ENCODE results near the gene SPTBN5. TPM values are rescaled to one million over a fixed set of nuclear protein-coding genes. Genes with fewer than 3 reads are reported as not detected.

The SPTBN5 gene
- total RNA-seq, 2 donors from 2014 or later, result 0.64 to 1.4 TPM

DNA sequence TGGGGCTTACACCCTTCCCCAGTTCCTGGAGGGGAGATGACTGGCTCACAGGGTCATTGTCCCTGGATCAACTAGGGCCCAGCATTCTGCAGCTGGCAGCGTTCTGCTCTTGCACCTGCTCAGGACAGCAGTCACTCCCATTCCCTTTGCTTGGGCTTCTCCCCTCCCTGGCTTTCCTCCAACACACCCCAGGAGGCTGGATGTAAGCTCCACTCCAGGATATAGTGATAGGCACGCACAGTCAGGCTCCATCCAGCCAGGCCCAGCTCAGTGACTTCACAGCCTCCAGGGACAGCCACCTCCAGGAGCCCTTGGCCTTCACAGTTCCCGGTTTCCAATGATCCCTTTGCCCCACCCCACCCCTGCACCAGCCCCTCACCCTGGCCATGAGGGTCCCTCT is 1.9 kb downstream of the SPTBN5 start:
- intact Hi-C loops (cut with DNase I, micrococcal nuclease), result no loop called here
- DNase-seq (no peak), ATAC-seq (no peak)

GRCh38 chr15:41891226-41891625 is 2.6 kb downstream of the SPTBN5 start:
- ATAC-seq, result no peak
- no peak for DNase-seq
- intact Hi-C loops (cut with DNase I, micrococcal nuclease), result no loop called here

GRCh38 chr15:41890050-41890690 is 3.7 kb downstream of the SPTBN5 start:
- DNase-seq, result no peak
- no peak for ATAC-seq
- intact Hi-C loops (cut with DNase I, micrococcal nuclease), result no loop called here

DNA sequence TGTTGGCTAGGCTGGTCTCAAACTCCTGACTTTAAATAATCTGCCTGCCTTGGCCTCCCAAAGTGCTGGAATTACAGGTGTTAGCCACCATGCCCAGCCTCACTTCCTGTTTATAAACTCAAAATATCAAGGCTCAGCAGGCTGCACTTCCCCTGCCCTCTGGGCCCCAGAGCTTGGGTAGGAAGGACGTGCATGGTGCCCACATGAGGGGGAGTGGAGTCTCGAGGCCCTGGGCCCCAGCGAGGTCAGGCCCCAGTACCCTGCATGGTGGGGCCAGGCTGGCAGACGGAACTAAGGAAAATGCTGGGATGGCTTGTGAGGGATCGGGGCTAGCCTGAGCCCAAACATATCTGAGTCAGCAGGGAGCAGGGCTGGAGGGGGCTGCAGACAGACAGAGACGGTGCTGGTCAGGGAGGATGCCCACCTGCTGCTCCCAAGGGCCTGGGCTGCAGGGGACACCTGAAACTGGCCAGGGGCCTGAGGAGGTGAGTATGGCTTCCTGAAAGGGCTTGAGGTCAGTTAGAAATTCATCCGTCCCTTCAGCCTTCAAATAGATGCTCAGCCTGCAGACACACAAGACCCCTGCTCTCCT is 5.1 kb downstream of the SPTBN5 start:
- DNase-seq (no peak), ATAC-seq (no peak)
- intact Hi-C loops (cut with DNase I, micrococcal nuclease), result loop anchor here in 1 of 2 donors (10.0 kb wide), 1 partner anchor 56 kb away; no protein-coding TSS in a partner anchor

DNA sequence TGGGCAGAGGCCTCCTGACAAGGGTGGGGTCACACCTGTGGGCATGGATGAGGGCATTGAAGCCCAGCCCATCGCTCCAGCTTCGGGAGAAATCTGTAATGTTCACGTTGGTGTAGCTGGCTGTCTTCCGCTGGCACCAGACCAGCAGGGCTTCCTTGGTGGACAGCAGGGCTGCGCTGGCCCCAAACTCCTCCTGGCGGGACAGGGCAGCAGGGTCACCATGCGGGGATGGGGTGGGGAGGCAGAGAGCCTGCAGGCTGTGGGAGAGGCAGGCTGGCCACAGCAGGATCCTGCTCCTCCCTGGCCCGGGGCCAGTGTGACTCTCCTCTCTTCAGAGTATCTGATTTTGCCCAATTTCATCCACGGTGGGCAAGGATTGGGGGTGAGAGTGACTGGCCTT is 6.0 kb downstream of the SPTBN5 start:
- intact Hi-C loops (cut with DNase I, micrococcal nuclease), result loop anchor here in 1 of 2 donors (10.0 kb wide), 1 partner anchor 57 kb away; no protein-coding TSS in a partner anchor
- DNase-seq (no peak), ATAC-seq (no peak)

DNA sequence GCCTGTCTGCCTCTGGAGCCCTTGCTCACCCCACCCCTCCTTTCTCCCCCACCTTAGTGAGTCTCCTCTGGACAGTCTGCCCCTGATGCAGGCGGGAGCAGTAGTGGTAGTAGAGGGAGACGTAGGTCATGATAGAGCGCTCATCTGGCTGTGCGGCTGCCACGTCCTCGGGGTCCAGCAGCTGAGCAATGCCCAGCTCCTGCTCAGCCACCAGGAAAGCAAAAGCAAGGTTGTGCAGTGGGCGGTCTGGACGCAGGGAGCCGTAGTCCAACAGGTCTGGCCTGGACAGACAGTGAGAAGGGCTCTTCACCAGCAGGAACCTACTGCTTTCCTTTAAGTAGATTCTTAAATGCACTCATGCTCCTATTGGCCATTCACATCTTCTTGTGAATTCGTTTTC is 6.7 kb downstream of the SPTBN5 start:
- ATAC-seq (no peak), DNase-seq (no peak)

DNA sequence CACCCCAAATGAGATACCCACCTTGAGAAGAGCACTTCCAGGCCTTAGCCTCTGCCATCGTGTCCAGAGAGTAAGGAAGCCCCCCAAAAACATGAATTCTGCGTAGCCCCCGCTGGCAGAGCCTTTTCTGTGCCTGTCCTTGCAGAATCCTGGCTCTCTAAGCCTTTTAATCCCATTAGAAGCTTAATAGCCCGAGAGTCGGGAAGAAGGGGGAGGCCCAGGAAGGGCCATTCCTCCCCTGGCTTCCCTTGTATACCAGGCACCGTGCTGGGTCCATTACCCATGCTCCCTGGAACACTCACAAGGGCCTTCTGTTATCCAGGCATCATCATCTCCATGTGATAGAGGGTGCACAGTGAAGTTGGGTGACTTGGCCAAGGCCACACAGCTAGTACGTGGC is 7.1 kb downstream of the SPTBN5 start:
- no peak for ATAC-seq
- intact Hi-C loops (cut with DNase I, micrococcal nuclease), result loop anchor here in 1 of 2 donors (10.0 kb wide), 1 partner anchor 58 kb away; no protein-coding TSS in a partner anchor
- DNase-seq, result no peak

More for the DNA sequence above, 6.7 kb downstream of the SPTBN5 start:
- intact Hi-C loops (cut with DNase I, micrococcal nuclease), result loop anchor here in 1 of 2 donors (10.0 kb wide), 1 partner anchor 58 kb away; no protein-coding TSS in a partner anchor

- ATAC-seq (no peak), DNase-seq (no peak)
- intact Hi-C loops (cut with DNase I, micrococcal nuclease), result loop anchor here in 1 of 2 donors (10.0 kb wide), 1 partner anchor 59 kb away; no protein-coding TSS in a partner anchor
Measured at GRCh38 chr15:41885841-41886240, 8.0 kb downstream of the SPTBN5 start.

DNA sequence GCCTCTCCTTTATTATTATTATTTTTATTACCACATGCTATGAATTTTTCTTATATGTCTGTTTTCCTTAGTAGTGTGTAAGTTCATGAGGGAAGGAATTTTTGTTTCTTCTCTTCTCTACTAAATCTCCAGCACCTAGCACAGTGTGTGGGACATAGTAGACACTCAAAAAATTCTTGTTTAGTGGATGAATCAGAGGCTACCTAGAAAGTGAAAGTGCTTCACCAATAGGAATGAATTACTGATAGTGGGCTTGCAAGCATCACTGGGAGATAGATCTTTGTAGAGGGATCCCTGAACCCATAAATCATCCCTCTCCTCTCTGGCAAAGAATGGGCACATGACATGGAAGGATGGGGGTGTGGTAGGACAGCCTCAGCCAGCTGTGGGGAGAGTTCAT is 8.5 kb downstream of the SPTBN5 start:
- intact Hi-C loops (cut with DNase I, micrococcal nuclease), result loop anchor here in 1 of 2 donors (10.0 kb wide), 1 partner anchor 59 kb away; no protein-coding TSS in a partner anchor
- no peak for ATAC-seq
- no peak for DNase-seq

DNA sequence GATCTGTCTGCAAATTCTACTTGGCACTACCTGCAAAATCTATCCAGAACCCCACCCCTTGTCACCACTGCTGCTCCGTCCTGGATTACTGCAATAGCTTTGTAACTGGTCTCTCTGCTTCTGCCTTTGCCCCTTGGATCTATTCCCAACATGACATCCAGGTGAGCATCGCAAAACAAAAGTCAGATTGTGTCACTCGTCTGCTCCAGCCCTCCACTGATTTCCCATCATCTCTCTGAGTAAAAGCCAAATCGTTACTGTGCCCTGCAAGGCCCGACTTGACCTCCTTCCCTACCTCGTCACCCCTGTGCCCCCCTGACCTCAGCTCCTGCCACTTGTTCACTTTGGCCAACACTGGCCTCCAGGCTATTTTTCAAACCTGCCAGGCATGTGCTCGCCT is 9.4 kb downstream of the SPTBN5 start:
- no peak for DNase-seq
- ATAC-seq, result no peak
- intact Hi-C loops (cut with DNase I, micrococcal nuclease), result loop anchor here in 1 of 2 donors (10.0 kb wide), 1 partner anchor 60 kb away; no protein-coding TSS in a partner anchor

DNA sequence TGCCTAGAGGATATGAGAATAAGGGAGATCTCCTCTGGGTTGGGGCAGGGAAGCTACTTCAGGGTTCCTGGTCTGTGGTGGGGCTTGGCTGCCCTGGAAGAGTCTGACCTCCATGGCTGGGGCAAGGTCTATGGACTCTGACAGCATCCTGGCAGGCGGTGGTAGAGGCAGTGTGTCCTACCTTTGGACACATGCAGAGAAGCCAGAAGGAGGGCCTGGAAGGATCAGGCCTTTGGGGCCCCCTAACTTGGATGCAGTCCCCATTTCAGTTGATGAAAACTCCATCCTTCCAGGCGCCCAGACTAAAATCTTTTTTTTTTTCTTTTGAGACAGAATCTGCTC is 10.4 kb downstream of the SPTBN5 start:
- DNase-seq (no peak), ATAC-seq (no peak)
- intact Hi-C loops (cut with DNase I, micrococcal nuclease), result loop anchor here in 1 of 2 donors (10.0 kb wide), 1 partner anchor 61 kb away; no protein-coding TSS in a partner anchor

- intact Hi-C loops (cut with DNase I, micrococcal nuclease), result loop anchor here in 1 of 2 donors (10.0 kb wide), 1 partner anchor 62 kb away; no protein-coding TSS in a partner anchor
- ATAC-seq (no peak), DNase-seq (no peak)
Measured at GRCh38 chr15:41882689-41883483, 11.0 kb downstream of the SPTBN5 start.

GRCh38 chr15:41881920-41882688 is 11.7 kb downstream of the SPTBN5 start:
- DNase-seq (peak; percentile 41 to 43), ATAC-seq (peak; percentile 81)
- intact Hi-C loops (cut with DNase I, micrococcal nuclease), result loop anchor here in 1 of 2 donors (10.0 kb wide), 1 partner anchor 63 kb away; no protein-coding TSS in a partner anchor

DNA sequence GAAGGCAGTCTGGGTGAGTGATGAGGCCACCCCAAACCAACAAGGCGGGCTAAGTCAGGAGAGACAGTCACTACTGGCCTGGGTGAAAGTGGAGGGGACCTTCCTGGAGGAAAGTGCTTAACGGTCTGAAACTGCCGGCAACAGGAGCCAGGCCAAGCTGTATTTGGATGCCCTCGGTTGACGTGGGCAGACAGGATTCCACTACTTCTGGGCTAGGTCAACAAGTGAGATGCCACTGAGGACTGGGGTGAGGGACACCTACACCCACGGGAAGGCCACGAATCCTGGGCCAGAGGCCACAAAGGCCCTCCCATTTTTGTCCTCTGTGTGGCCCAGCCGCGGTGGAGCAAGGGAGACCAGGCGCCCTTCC is 12.3 kb downstream of the SPTBN5 start:
- intact Hi-C loops (cut with DNase I, micrococcal nuclease), result loop anchor here in 1 of 2 donors (10.0 kb wide), 1 partner anchor 63 kb away; no protein-coding TSS in a partner anchor
- DNase-seq (no peak), ATAC-seq (no peak)

DNA sequence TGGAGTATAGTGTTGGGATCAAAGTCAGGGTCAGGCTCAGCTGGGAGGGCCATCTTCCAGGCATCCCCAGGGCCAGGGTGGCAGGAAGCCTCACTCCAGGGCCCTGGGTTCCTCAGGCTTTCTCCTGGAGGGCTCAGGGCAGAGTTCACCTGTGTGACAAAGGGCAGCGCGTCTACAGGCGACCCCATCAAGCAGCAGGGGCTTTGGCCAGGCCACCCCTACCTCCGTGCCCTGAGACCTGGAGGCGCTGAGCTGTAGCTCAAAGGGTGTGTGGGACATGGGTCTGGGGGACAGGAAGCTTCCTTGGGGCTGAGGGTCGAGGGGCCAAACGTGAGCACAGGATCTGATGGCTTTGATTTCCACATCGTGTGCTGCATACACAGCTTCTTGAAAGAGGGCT is 12.8 kb downstream of the SPTBN5 start:
- DNase-seq, result no peak

DNA sequence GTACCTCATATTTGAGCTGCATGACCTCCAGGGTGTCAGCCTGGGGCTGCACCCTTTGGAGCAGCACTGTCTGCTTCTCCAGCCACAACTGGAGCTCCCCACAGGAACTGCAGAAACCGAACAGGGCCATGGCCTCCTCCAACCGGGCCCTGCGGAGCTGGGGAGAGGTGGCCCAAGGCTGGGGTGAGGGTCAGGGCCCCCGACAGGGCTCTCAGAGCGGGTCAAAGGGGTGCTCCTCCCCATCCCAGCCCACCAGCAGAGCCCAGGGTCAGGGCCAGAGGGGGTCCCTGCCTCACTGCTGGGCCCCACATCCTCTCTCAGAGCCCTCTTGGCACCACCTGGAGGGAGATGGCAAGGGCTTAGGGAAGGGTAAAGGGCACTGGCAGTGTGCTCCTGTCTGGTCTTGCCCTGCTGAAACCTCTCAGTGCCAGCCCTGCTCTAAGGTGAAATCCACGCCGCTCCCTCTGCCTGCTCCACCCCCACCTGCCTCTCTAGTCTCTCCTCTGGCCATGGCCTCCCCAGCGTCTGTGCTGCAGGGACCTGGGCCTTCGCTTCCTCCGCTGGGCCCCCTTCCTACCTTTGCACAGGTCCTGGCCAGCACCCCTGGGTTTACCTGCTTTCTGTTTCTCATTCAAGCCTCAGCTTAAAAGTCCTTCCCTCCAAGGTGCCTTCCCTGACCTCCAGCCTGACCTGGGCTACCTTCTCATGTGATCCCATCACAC is 13.5 kb downstream of the SPTBN5 start:
- DNase-seq, result no peak
- ATAC-seq, result no peak
- intact Hi-C loops (cut with DNase I, micrococcal nuclease), result loop anchor here in 1 of 2 donors (10.0 kb wide), 1 partner anchor 64 kb away; no protein-coding TSS in a partner anchor

More for the DNA sequence above, 12.8 kb downstream of the SPTBN5 start:
- intact Hi-C loops (cut with DNase I, micrococcal nuclease), result loop anchor here in 1 of 2 donors (10.0 kb wide), 1 partner anchor 64 kb away; no protein-coding TSS in a partner anchor
- ATAC-seq, result no peak

GRCh38 chr15:41879321-41879845 is 14.5 kb downstream of the SPTBN5 start:
- intact Hi-C loops (cut with DNase I, micrococcal nuclease), result no loop called here
- ATAC-seq (no peak), DNase-seq (no peak)

DNA sequence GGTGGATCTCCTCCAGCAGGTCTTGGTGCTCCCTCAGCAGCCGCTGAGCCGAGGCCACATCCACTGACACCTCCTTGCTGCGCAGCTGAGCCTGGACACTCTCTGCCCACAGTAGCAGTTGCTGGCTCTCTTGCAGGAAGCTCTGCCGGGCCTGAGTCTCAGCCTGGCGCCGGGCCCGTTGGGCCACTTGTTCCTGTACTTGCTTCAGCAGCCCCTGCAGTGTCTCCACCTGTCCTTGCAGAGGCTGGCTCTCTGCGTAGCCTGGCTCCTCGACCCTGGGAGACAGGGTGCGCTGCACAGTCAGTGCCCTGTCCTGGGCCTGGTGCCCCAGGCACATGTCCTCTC is 15.5 kb downstream of the SPTBN5 start:
- intact Hi-C loops (cut with DNase I, micrococcal nuclease), result no loop called here
- DNase-seq (no peak), ATAC-seq (no peak)

All from left colon (tissue), 2 donors.